Adrenal gland (tissue), 12 donors: ENCODE measurements around the gene H6PD. TPM values are rescaled to one million over a fixed set of nuclear protein-coding genes. Genes with fewer than 3 reads are reported as not detected.

ENCODE experiments used
- DNase-seq, 7 donors: peaks; one replicate each; pipeline ENCODE4 v3.0.0-alpha.2; 2019 to 2020
- H3K27ac ChIP-seq, 5 donors: fragments of 200-600 bp; sonication (generic) in 4 of 5; 1 replicate in 3 of 5; 2 replicates in 2 of 5; pipeline versions ENCODE4 v1.5.1 to v1.8.0; 2016 to 2020; ENCODE audit warnings: mild to moderate bottlenecking in 1 of 5
- H3K27me3 ChIP-seq: fragments of 200-600 bp; 2 replicates; pipeline ENCODE4 v1.8.0; 2021
- H3K36me3 ChIP-seq, 2 donors: fragments of 200-600 bp; replicated peaks in 1 of 2; 1 replicate in 1 of 2; 2 replicates in 1 of 2; pipeline versions ENCODE4 v1.5.1 to v1.8.0; 2018 to 2022
- H3K4me1 ChIP-seq, 2 donors: fragments of 200-600 bp; replicated peaks in 1 of 2; 1 replicate in 1 of 2; 2 replicates in 1 of 2; pipeline versions ENCODE4 v1.5.1 to v1.8.0; 2018 to 2021
- H3K4me3 ChIP-seq, 4 donors: fragments of 200-600 bp; sonication (generic) in 3 of 4; one replicate each; pipeline ENCODE4 v1.5.1; 2016 to 2018
- H3K9me3 ChIP-seq, 3 donors: fragments of 200-600 bp; sonication (generic) in 1 of 3; replicated peaks in 1 of 3; 1 replicate in 2 of 3; 2 replicates in 1 of 3; pipeline versions ENCODE4 v1.5.1 to v1.8.0; 2016 to 2021
- CTCF ChIP-seq, 6 experiments: fragments of 450-650 bp in 4 of 6; fragments of 200-600 bp in 2 of 6; sonication (generic) in 1 of 6; IDR thresholded peaks; 1 replicate in 5 of 6; 2 replicates in 1 of 6; pipeline versions ENCODE4 v1.5.1 to v1.8.0; 2016 to 2021; ENCODE audit warnings: antibody characterized with exemption in 6 of 6, mild to moderate bottlenecking in 2 of 6, moderate library complexity in 1 of 6
- POLR2A ChIP-seq, 2 donors: fragments of 450-650 bp; IDR thresholded peaks; one replicate each; pipeline ENCODE4 v1.6.1; 2017; ENCODE audit warnings: antibody characterized with exemption in 2 of 2, mild to moderate bottlenecking in 2 of 2, moderate library complexity in 1 of 2
- WGBS, 4 donors: extraction: QIAGEN DNeasy Blood & Tissue Kit in 2 of 4; methylation state at CpG; one replicate each; pipeline versions ENCODE4 v1.1.5 to v1.1.7; 2013 to 2017; 5-methylcytosine and 5-hydroxymethylcytosine counted together
- intact Hi-C, 2 donors: fragments of 100-400 bp; cut with DNase I; formaldehyde crosslinking; loops; one replicate each; pipeline versions ENCODE4 v1.14.1 to v1.15.0; 2022 to 2023
- polyA plus RNA-seq, 3 donors: library from polyadenylated mRNA; stranded (reverse); fragments of 200-250 nt in 2 of 3; fragments of 350-450 nt in 1 of 3; fragmentation: Illumina TruSeq in 1 of 3; extraction: RNeasy Lipid Tissue Mini Kit (QIAGEN cat#74804) in 1 of 3; gene quantifications; one replicate each; pipeline ENCODE4 v1.2.3, GENCODE V29; 2013 to 2014
- total RNA-seq, 9 donors: library from RNA; depleted of rRNA in 4 of 9; stranded (reverse); fragments of >200 nt in 4 of 9; fragments of 120-200 nt in 1 of 9; fragmentation: NEBNext Ultra II Directional in 1 of 9; extraction: Animal tissue kit (Norgen Biotek cat#: 25700) in 1 of 9; gene quantifications; one replicate each; pipeline versions ENCODE4 v1.1.0 to v1.2.4, GENCODE V29; 2013 to 2023
- donor health status: healthy with polysubstance abuse.
- donor health status: Bipolar disorder and iron deficiency.
- donor health status: DM: yes; HTN: yes; CAD: no.
- donor health status: DM: no; HTN: no; CAD: no.
- donor health status: DM: no; HTN: no; CAD: no.
- donor health status: DM: yes; HTN: yes; CAD: no.

Gene H6PD
- total and polyA plus RNA-seq, 12 donors: 20.3 to 116 (median 80.4) TPM

GRCh38 chr1:9253453-9254105 lies 19.0 kb downstream of the H6PD start:
- H3K4me3 ChIP-seq: no peak overlapping the region
- TF ChIP-seq POLR2A (IDR thresholded peaks at IDR 0.05) (peak in 1 of 2 donors; percentile 29), CTCF (IDR thresholded peaks at IDR 0.05) (no peak)
- H3K9me3 ChIP-seq: no peaks in the 10 kb centered on the region
- H3K4me1 ChIP-seq: peaks cover 52 to 72% of the 10 kb centered on the region in 2 donors
- H3K36me3 ChIP-seq: peaks cover 0 to 3% of the 10 kb centered on the region in 2 donors
- intact Hi-C loops: no loop called here
- DNase-seq: no peak
- peak overlapping the region; percentile 39 to 96 (median 77) for H3K27ac ChIP-seq
- no peaks in the 10 kb centered on the region for H3K27me3 ChIP-seq
- WGBS, 4 donors: 58 to 71% (median 60%) methylated on average over 10 of the region's 10 CpGs

GRCh38 chr1:9256332-9256731 lies 21.8 kb downstream of the H6PD start:
- 88 to 98% (median 89%) methylated on average over 1 to 7 of the region's 7 CpGs for WGBS, 4 donors
- Histone ChIP-seq H3K9me3 (no peaks in the 10 kb centered on the region), H3K4me3 (no peak overlapping the region), H3K4me1 (peaks cover 26 to 44% of the 10 kb centered on the region in 2 donors), H3K27ac (no peak overlapping the region), H3K36me3 (peaks cover 0 to 4% of the 10 kb centered on the region in 2 donors), H3K27me3 (no peaks in the 10 kb centered on the region)
- TF ChIP-seq POLR2A (IDR thresholded peaks at IDR 0.05) (no peak), CTCF (IDR thresholded peaks at IDR 0.05) (no peak)
- intact Hi-C loops: no loop called here
- DNase-seq: no peak

GRCh38 chr1:9257851-9258250 lies 23.3 kb downstream of the H6PD start:
- H3K27ac ChIP-seq: no peak overlapping the region
- H3K36me3 ChIP-seq: peaks cover 0 to 19% of the 10 kb centered on the region in 2 donors
- TF ChIP-seq POLR2A (IDR thresholded peaks at IDR 0.05) (no peak), CTCF (IDR thresholded peaks at IDR 0.05) (no peak)
- 95 to 96% (median 95%) methylated on average over 20 to 22 of the region's 22 CpGs for WGBS, 4 donors
- peaks cover 12 to 29% of the 10 kb centered on the region in 2 donors for H3K4me1 ChIP-seq
- no peaks in the 10 kb centered on the region for H3K9me3 ChIP-seq
- no peaks in the 10 kb centered on the region for H3K27me3 ChIP-seq
- DNase-seq: no peak
- intact Hi-C loops: no loop called here
- no peak overlapping the region for H3K4me3 ChIP-seq

GRCh38 chr1:9258629-9259028 lies 24.1 kb downstream of the H6PD start:
- no peak for TF ChIP-seq POLR2A (IDR thresholded peaks at IDR 0.05)
- TF ChIP-seq CTCF (IDR thresholded peaks at IDR 0.05): no peak
- no peaks in the 10 kb centered on the region for H3K27me3 ChIP-seq
- peaks cover 0 to 27% of the 10 kb centered on the region in 2 donors for H3K36me3 ChIP-seq
- H3K4me1 ChIP-seq: peaks cover 4 to 21% of the 10 kb centered on the region in 2 donors
- H3K27ac ChIP-seq: no peak overlapping the region
- 95 to 97% (median 97%) methylated on average over 9 of the region's 9 CpGs for WGBS, 4 donors
- no peaks in the 10 kb centered on the region for H3K9me3 ChIP-seq
- intact Hi-C loops: no loop called here
- H3K4me3 ChIP-seq: no peak overlapping the region
- no peak for DNase-seq
